Loucy (cell line): ENCODE results near the gene PANK1.

Experiments used
- CTCF ChIP-seq: fragments of 200-600 bp; sonication (generic); conservative IDR thresholded peaks from 2 replicates; pipeline ENCODE4 v1.5.1; 2014; ENCODE audit warnings: mild to moderate bottlenecking, antibody characterized with exemption, low read length
- EZH2phosphoT487 ChIP-seq: fragments of 200-600 bp; IDR thresholded peaks from 2 replicates; pipeline ENCODE4 v1.6.1; 2018; ENCODE audit warnings: antibody characterized with exemption, mild to moderate bottlenecking, moderate library complexity, borderline replicate concordance

DNA sequence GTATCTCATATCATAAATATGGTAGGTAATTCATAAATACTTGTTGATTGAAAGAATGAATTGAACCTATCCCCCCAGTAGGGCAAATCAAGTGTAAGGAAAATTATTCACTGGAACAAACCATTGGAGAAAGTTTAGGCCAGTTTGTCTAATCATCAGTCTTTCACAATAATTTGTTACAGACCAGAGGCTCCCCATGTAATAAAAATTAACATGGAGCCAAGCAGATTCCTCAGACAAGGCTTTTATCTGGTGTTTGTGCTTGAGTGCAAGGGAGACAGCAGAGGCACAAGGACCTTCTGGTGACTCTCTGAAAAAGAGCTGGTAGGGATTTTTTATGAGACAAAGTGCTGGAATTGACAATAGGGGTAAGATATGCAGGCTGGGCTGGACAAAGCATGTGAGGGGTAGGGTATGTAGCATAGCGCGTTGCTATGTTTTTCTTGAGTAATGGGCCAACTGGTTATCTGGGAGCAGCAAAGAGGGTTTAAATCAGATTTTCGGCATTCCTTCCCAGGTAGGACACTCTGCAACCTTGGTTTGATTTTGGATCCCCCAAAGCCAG is 7.8 kb upstream of the PANK1 start:
- TF ChIP-seq CTCF (no peak), EZH2phosphoT487 (no peak)
